C4-2B (cell line): ENCODE measurements around the gene NRARP.
"Not testable (repeated sequence)": the region's sequence is repeated elsewhere in the genome, so short reads cannot be mapped to it uniquely, and the experiment has no call there.

Experiments
- H3K27ac ChIP-seq: fragments of 450-650 bp; 2 replicates; pipeline ENCODE4 v1.5.1; 2017
- CTCF ChIP-seq: fragments of 450-650 bp; conservative IDR thresholded peaks from 2 replicates; pipeline ENCODE4 v1.5.1; 2017; ENCODE audit warnings: mild to moderate bottlenecking
- ZFX ChIP-seq: fragments of 450-650 bp; IDR thresholded peaks from 2 replicates; pipeline ENCODE4 v1.6.1; 2017

Gene NRARP

DNA sequence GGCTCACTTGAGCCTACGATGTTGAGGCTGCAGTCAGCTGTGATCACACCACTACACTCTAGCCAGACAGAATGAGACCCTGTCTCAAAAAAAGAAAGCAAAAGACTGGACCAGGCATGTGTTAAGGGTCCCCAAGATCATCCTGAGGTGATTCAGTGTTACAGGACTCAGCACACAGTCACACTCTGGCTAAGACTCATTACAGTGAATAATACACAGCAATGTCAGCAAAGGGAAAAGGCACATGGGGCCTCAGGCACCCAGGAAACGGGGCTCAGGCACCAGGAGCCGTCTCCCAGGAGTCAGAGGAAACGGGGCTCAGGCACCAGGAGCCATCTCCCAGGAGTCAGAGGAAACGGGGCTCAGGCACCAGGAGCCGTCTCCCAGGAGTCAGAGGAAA is 39.2 kb upstream of the NRARP start:
- no peak for TF ChIP-seq ZFX
- TF ChIP-seq CTCF, result no peak

GRCh38 chr9:137339908-137340462 is 37.9 kb upstream of the NRARP start:
- H3K27ac ChIP-seq, result not testable (repeated sequence)

More for the DNA sequence above, 39.2 kb upstream of the NRARP start:
- H3K27ac ChIP-seq, result no peak overlapping the region

GRCh38 chr9:137339045-137339907 is 37.2 kb upstream of the NRARP start:
- TF ChIP-seq CTCF (no peak), ZFX (no peak)

GRCh38 chr9:137336735-137337134 is 34.7 kb upstream of the NRARP start:
- no peak overlapping the region for H3K27ac ChIP-seq
- TF ChIP-seq CTCF (no peak), ZFX (no peak)

More at GRCh38 chr9:137339045-137339907, 37.2 kb upstream of the NRARP start:
- no peak overlapping the region for H3K27ac ChIP-seq

DNA sequence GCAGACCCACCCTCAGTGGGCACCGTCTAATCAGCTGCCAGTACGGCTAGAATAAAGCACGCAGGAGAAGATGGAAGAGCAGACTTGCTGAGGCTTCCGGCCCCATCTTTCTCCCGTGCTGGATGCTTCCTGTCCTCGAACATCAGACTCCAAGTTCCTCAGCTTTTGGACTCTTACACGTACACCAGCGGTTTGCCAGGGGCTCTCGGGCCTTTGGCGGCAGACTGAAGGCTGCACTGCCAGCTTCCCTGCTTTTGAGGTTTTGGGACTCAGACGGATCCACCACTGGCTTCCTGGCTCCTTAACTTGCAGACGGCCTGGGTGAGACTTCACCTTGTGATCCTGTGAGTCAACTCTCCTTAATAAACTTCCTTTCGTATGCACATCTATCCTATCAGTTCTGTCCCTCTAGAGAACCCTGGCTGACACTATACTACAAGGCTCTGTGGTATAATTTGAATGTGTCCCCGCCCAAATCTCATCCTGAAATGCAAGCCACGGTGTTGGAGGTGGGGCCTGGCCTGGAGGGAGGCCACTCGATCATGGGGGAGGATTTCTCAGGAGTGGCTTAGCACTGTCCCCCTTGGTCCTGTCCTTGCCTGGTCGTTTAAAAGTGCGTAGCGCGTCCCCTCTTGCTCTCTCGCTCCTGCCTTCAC is 31.1 kb upstream of the NRARP start:
- TF ChIP-seq CTCF, result no peak
- no peak for TF ChIP-seq ZFX
- no peak overlapping the region for H3K27ac ChIP-seq

GRCh38 chr9:137331929-137332328 is 29.9 kb upstream of the NRARP start:
- H3K27ac ChIP-seq, result no peak overlapping the region
- TF ChIP-seq ZFX, result no peak
- no peak for TF ChIP-seq CTCF

DNA sequence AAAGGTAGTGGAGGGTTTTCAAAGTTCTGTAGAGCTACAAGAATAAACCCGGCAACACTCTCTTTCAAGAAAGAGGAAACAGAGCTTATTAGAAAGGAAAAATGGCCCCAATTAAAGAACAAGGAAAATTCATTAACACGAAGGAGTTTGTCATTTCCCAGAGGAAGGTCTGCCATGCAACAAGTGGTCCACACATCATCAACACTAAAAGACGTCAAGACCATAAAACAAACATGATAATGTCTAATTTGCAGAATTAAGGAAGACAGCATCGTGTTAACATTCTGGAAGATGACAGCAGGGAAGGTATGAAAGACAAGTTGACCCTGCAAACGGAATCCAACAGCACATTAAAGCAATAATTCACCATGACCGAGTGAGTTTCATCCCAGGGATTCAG is 28.6 kb upstream of the NRARP start:
- TF ChIP-seq ZFX, result no peak
- no peak overlapping the region for H3K27ac ChIP-seq

DNA sequence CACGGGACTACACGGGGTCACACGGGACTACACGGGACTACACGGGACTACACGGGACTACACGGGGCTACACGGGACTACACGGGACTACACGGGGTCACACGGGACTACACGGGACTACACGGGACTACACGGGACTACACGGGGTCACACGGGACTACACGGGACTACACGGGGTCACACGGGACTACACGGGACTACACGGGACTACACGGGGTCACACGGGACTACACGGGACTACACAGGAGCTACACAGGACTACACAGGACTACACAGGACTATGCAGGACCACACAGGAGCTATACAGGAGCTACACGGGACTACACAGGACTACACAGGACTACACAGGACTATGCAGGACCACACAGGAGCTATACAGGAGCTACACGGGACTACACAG is 27.5 kb upstream of the NRARP start:
- H3K27ac ChIP-seq, result not testable (repeated sequence)

DNA sequence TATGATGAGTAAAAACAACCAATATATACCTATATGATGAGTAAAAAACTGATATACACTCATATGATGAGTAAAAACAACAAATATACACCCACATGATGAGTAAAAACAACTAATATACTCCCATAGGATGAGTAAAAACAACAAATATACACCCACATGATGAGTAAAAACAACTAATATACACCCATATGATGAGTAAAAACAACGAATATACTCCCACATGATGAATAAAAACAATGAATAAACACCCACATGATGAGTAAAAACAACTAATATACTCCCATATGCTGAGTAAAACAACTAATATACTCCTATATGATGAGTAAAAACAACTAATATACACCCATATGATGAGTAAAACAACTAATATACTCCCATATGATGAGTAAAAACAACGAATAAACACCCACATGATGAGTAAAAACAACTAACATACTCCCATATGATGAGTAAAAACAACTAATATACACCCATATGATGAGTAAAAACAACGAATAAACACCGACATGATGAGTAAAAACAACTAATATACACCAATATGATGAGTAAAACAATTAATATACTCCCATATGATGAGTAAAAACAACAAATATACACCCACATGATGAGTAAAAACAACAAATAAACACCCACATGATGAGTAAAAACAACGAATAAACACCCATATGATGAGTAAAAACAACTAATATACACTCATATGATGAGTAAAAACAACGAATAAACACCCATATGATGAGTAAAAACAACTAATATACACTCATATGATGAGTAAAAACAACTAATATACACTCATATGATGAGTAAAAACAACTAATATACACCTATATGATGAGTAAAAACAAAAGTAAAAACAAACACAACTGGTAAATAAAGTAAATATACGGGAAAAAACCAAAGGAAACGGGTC is 25.8 kb upstream of the NRARP start:
- not testable (repeated sequence) for H3K27ac ChIP-seq
